H1 (cell line): Measurements from ENCODE around the gene TNNT1. TPM values are rescaled to one million over a fixed set of nuclear protein-coding genes. Genes with fewer than 3 reads are reported as not detected.

Experiments used
- EZH2 ChIP-seq: fragments of 200-600 bp; sonication (generic); IDR thresholded peaks from 2 replicates; pipeline ENCODE4 v1.7.1; 2012; ENCODE audit warnings: low read depth, mild to moderate bottlenecking, moderate library complexity, low read length, inconsistent platforms; ENCODE audit not compliant: severe bottlenecking
- GTF2F1 ChIP-seq: IDR thresholded peaks from 2 replicates; pipeline ENCODE4 v1.6.1; 2012; ENCODE audit warnings: low read depth, low read length, improper control_type of control experiment, borderline replicate concordance
- KDM4A ChIP-seq: IDR thresholded peaks from one replicate; pipeline ENCODE4 v1.7.1; 2012; ENCODE audit warnings: low read depth, mild to moderate bottlenecking, moderate library complexity, low read length, inconsistent platforms; ENCODE audit not compliant: severe bottlenecking
- POLR2A ChIP-seq, 2 experiments: IDR thresholded peaks; 1 replicate in 1 of 2; 2 replicates in 1 of 2; pipeline ENCODE4 v1.6.1; 2011; ENCODE audit warnings: low read depth in 2 of 2, low read length in 2 of 2, mild to moderate bottlenecking in 2 of 2; ENCODE audit errors: control extremely low read depth in 1 of 2
- polyA plus RNA-seq, 7 experiments: library from polyadenylated mRNA; depleted of rRNA in 3 of 7; stranded (reverse) in 5 of 7; unstranded in 2 of 7; fragments of >200 nt in 5 of 7; fragments of 200-250 nt in 2 of 7; gene quantifications; 1 replicate in 5 of 7; 2 replicates in 1 of 7; 4 replicates in 1 of 7; pipeline versions ENCODE4 v1.2.1 to v1.2.3, GENCODE V29; 2011 to 2013; ENCODE audit warnings: missing spikeins in 2 of 7, mixed read lengths in 2 of 7
- total RNA-seq: library from RNA; stranded (reverse); fragmentation: NEBNext Ultra II Directional; extraction: Animal tissue kit (Norgen Biotek cat#: 25700); gene quantifications from 2 replicates; pipeline ENCODE4 v1.2.1, GENCODE V29; 2021

TNNT1 gene
- total and polyA plus RNA-seq, 2 of the 8 experiments (the other 6 are each of a cell fraction or from before 2014, with no cell fraction given), result 69.6 to 107 TPM

DNA sequence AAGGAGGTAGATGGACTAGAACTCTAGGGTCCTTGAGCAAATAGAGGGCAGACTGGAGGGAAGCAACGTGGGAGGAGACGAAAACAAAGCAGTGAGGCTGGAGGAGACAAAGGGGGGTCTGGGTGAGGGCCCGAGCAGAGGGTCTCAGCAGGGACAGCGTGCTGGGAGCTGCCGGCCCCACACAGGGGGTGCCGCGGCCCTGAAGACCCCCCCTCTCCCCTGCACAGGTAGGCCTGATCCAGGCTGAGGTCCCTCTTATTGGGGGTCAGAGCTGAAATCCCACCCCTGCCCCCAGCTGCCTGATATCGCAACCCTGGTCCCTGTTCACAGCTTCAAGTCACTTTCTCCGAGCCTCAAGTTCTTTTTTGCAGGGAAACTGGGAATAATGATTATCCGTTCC, 64.6 kb downstream of the TNNT1 start (continued):
- TF ChIP-seq GTF2F1, result no peak
- no peak for TF ChIP-seq KDM4A
- no peak for TF ChIP-seq EZH2
- TF ChIP-seq POLR2A (IDR thresholded peaks at IDR 0.05; ENCODE audit: control extremely low read depth in 1 of 2, low read depth in 2 of 2, low read length in 2 of 2), result no peak
